HEK293 (cell line): ENCODE results near the gene EIF5A.

Experiments
- CTCF ChIA-PET: fragments of 350-600 bp; formaldehyde crosslinking; extraction: SDS; loops from one replicate; lab custom pipeline; 2021; ENCODE audit warnings: antibody characterized with exemption; lab: Yijun Ruan, JAX
- POLR2A ChIA-PET: fragments of 300-600 bp; formaldehyde crosslinking; extraction: SDS; loops from one replicate; lab custom pipeline; 2020; ENCODE audit warnings: antibody characterized with exemption, inconsistent platforms; lab: Yijun Ruan, JAX
- H3K27ac ChIP-seq: fragments of 200-500 bp; sonication (Bioruptor generic); 2 replicates; pipeline ENCODE4 v1.5.1; 2014; ENCODE audit warnings: low read depth, low read length, control low read depth, inconsistent platforms; ENCODE audit errors: extremely low read depth
- H3K36me3 ChIP-seq, 2 experiments: fragments of 200-500 bp in 1 of 2; sonication (Bioruptor generic) in 1 of 2; 1 replicate in 1 of 2; 2 replicates in 1 of 2; pipeline ENCODE4 v1.5.1; 2014 to 2017; ENCODE audit warnings: inconsistent platforms in 2 of 2, low read length in 2 of 2; ENCODE audit not compliant: control insufficient read depth in 2 of 2, insufficient read depth in 1 of 2
- H3K4me1 ChIP-seq: fragments of 200-500 bp; sonication (Bioruptor generic); 2 replicates; pipeline ENCODE4 v1.5.1; 2014; ENCODE audit warnings: mild to moderate bottlenecking, low read length, inconsistent platforms; ENCODE audit not compliant: control insufficient read depth, insufficient read depth
- H3K4me3 ChIP-seq: 2 replicates; pipeline ENCODE4 v1.5.1; 2011; ENCODE audit warnings: low read depth, mild to moderate bottlenecking, control low read depth, low read length, moderate library complexity
- H3K9me3 ChIP-seq: fragments of 200-500 bp; sonication (Bioruptor generic); 2 replicates; pipeline ENCODE4 v1.5.1; 2014; ENCODE audit warnings: low read depth, low read length, inconsistent platforms; ENCODE audit not compliant: control insufficient read depth, insufficient read depth
- ELK4 ChIP-seq: IDR thresholded peaks from 2 replicates; pipeline ENCODE4 v1.6.1; 2011; ENCODE audit warnings: mild to moderate bottlenecking, low read depth, low read length, borderline replicate concordance
- GLIS1 ChIP-seq: fragments of 450-650 bp; formaldehyde crosslinking; IDR thresholded peaks from 2 replicates; pipeline ENCODE4 v1.5.1; 2016; ENCODE audit warnings: missing biosample characterization, missing genetic modification characterization
- GLIS2 ChIP-seq: fragments of 450-650 bp; formaldehyde crosslinking; IDR thresholded peaks from 2 replicates; pipeline ENCODE4 v1.5.1; 2016; ENCODE audit warnings: missing biosample characterization, missing genetic modification characterization
- MEIS1 ChIP-seq: sonication (generic); formaldehyde crosslinking; IDR thresholded peaks from 2 replicates; pipeline ENCODE4 v1.8.1; 2022; ENCODE audit warnings: missing genetic modification reagents, mild to moderate bottlenecking, borderline replicate concordance
- PATZ1 ChIP-seq: fragments of 450-650 bp; formaldehyde crosslinking; IDR thresholded peaks from 2 replicates; pipeline ENCODE4 v1.5.1; 2016; ENCODE audit warnings: missing biosample characterization, missing genetic modification characterization
- SCRT1 ChIP-seq: fragments of 450-650 bp; formaldehyde crosslinking; IDR thresholded peaks from 2 replicates; pipeline ENCODE4 v1.5.1; 2016; ENCODE audit warnings: missing biosample characterization, missing genetic modification characterization, borderline replicate concordance
- ZNF114 ChIP-seq: fragments of 450-650 bp; formaldehyde crosslinking; IDR thresholded peaks from 2 replicates; pipeline ENCODE4 v1.5.0; 2017; ENCODE audit warnings: missing biosample characterization, missing genetic modification characterization
- ZNF175 ChIP-seq: fragments of 450-650 bp; formaldehyde crosslinking; IDR thresholded peaks from 2 replicates; pipeline ENCODE4 v1.5.1; 2016; ENCODE audit warnings: missing biosample characterization, missing genetic modification characterization
- ZNF223 ChIP-seq: fragments of 450-650 bp; formaldehyde crosslinking; IDR thresholded peaks from 2 replicates; pipeline ENCODE4 v1.5.1; 2016; ENCODE audit warnings: missing biosample characterization, missing genetic modification characterization
- ZNF292 ChIP-seq: fragments of 450-650 bp; formaldehyde crosslinking; IDR thresholded peaks from 2 replicates; pipeline ENCODE4 v1.5.1; 2016; ENCODE audit warnings: low read depth, missing biosample characterization, missing genetic modification characterization, borderline replicate concordance
- ZNF341 ChIP-seq: fragments of 450-650 bp; formaldehyde crosslinking; IDR thresholded peaks from 2 replicates; pipeline ENCODE4; 2016; ENCODE audit warnings: low read depth, missing biosample characterization, missing genetic modification characterization
- ZNF350 ChIP-seq: fragments of 450-650 bp; formaldehyde crosslinking; IDR thresholded peaks from 2 replicates; pipeline ENCODE4 v1.5.0; 2017; ENCODE audit warnings: missing biosample characterization, mild to moderate bottlenecking, missing genetic modification characterization
- ZNF544 ChIP-seq: fragments of 450-650 bp; formaldehyde crosslinking; IDR thresholded peaks from 2 replicates; pipeline ENCODE4 v1.5.0; 2017; ENCODE audit warnings: missing biosample characterization, missing genetic modification characterization
- ZNF560 ChIP-seq: fragments of 450-650 bp; formaldehyde crosslinking; IDR thresholded peaks from 2 replicates; pipeline ENCODE4 v1.5.1; 2017; ENCODE audit warnings: missing biosample characterization, missing genetic modification characterization, borderline replicate concordance
- ZNF600 ChIP-seq: fragments of 450-650 bp; formaldehyde crosslinking; IDR thresholded peaks from 2 replicates; pipeline ENCODE4 v1.5.1; 2016; ENCODE audit warnings: missing biosample characterization, missing genetic modification characterization
- ZNF639 ChIP-seq: fragments of 450-650 bp; formaldehyde crosslinking; IDR thresholded peaks from 2 replicates; pipeline ENCODE4 v1.5.1; 2016; ENCODE audit warnings: missing biosample characterization, missing genetic modification characterization
- ZNF747 ChIP-seq: fragments of 450-650 bp; formaldehyde crosslinking; IDR thresholded peaks from 2 replicates; pipeline ENCODE4 v1.5.1; 2016; ENCODE audit warnings: missing biosample characterization, missing genetic modification characterization
- ZNF76 ChIP-seq: fragments of 450-650 bp; formaldehyde crosslinking; IDR thresholded peaks from 2 replicates; pipeline ENCODE4; 2016; ENCODE audit warnings: low read depth, missing biosample characterization, missing genetic modification characterization, borderline replicate concordance
- ZSCAN16 ChIP-seq: fragments of 450-650 bp; formaldehyde crosslinking; IDR thresholded peaks from 2 replicates; pipeline ENCODE4 v1.5.1; 2016; ENCODE audit warnings: missing biosample characterization, missing genetic modification characterization
- ZSCAN30 ChIP-seq: fragments of 450-650 bp; IDR thresholded peaks from 2 replicates; pipeline ENCODE4 v1.5.1; 2018; ENCODE audit warnings: missing biosample characterization, mild to moderate bottlenecking, missing genetic modification characterization, moderate library complexity
- TF ChIP-seq, protein P1 (sequence below): fragments of 450-650 bp; formaldehyde crosslinking; IDR thresholded peaks from 2 replicates; pipeline ENCODE4 v1.5.1; 2016; ENCODE audit warnings: missing biosample characterization, missing genetic modification characterization

The EIF5A gene

GRCh38 chr17:7346761-7347614, 39.6 kb downstream of the EIF5A start:
- H3K27ac ChIP-seq: no peak overlapping the region
- POLR2A ChIA-PET: interaction anchor here (4.4 kb wide), 1 partner anchor 17 kb away, joined by 25 read pairs; the partner anchor contains the start of gene NEURL4
- peaks cover 11% of the 10 kb centered on the region for H3K4me1 ChIP-seq
- TF ChIP-seq ZNF175 (tag by site-specific recombination): no peak
- TF ChIP-seq ELK4: no peak
- TF ChIP-seq ZNF560 (tag by site-specific recombination): no peak
- TF ChIP-seq ZNF350 (tag by site-specific recombination): no peak
- TF ChIP-seq ZNF292 (tag by site-specific recombination): no peak
- no peak for TF ChIP-seq ZSCAN16 (tag by site-specific recombination)
- TF ChIP-seq ZNF223: no peak
- TF ChIP-seq MEIS1: no peak
- no peaks in the 10 kb centered on the region for H3K9me3 ChIP-seq
- CTCF ChIA-PET: interaction anchor here (0.6 to 5.8 kb wide), 14 partner anchors 9 to 645 kb away, joined by 3 to 50 read pairs (median 5); partner anchors contain the start of genes ACADVL, ACAP1, DLG4 and NEURL4
- H3K36me3 ChIP-seq: no peaks in the 10 kb centered on the region
- no peak overlapping the region for H3K4me3 ChIP-seq

DNA sequence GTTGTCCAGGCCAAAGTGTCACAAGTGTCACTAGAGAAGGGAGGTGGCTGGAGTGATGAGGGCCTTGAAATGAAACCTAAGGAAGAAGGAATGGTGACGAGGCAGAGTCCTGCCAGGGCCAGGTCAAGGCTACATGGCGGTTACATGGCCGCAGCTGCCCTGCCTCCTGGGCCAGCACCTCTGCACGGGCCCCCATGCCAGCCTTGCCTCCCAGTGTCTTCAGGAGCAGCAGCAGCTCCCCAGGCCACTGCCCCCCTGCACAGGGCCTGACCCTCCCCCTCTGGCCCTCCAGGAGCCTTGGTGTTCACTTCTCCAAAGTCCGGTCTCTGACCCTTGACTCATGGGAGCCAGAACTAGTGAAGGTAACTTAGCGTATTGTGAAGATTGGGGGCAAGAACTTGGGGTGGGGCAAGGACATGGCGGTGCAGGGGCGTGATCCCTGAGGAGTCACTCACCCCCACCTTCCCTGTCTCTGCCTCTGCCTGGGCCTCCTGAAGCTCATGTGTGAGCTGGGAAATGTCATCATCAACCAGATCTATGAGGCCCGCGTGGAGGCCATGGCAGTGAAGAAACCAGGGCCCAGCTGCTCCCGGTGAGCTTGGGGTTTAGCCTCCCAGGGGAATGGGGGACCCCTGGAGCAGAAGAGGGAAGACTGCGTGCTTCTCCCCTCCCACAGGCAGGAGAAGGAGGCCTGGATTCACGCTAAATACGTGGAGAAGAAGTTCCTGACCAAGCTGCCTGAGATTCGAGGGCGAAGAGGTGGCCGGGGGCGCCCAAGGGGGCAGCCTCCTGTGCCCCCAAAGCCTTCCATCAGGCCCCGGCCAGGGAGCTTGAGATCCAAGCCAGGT, 40.4 kb downstream of the EIF5A start:
- ChIA-PET POLR2A (interaction anchor here (0.6 to 4.4 kb wide), 4 partner anchors 18 to 140 kb away, joined by 3 to 25 read pairs (median 4); partner anchors contain the start of genes NEURL4, TMEM256 and ZBTB4), CTCF (interaction anchor here (0.6 to 3.5 kb wide), 11 partner anchors 19 to 646 kb away, joined by 3 to 29 read pairs (median 4); partner anchors contain the start of gene NEURL4)
- no peak overlapping the region for H3K4me3 ChIP-seq
- TF ChIP-seq ZNF544 (tag by site-specific recombination): no peak
- no peak for TF ChIP-seq ZNF76
- no peak for TF ChIP-seq ZSCAN30 (tag by site-specific recombination)
- TF ChIP-seq GLIS1 (tag by site-specific recombination): peak; percentile 79
- TF ChIP-seq GLIS2: peak; percentile 47; the same call in 1 of the 2 replicates
- no peak for TF ChIP-seq ZNF341 (tag by site-specific recombination)
- H3K36me3 ChIP-seq: no peaks in the 10 kb centered on the region
- H3K9me3 ChIP-seq: no peaks in the 10 kb centered on the region
- no peak overlapping the region for H3K27ac ChIP-seq
- peaks cover 14% of the 10 kb centered on the region for H3K4me1 ChIP-seq

- no peaks in the 10 kb centered on the region for H3K36me3 ChIP-seq
- H3K4me1 ChIP-seq: peaks cover 14% of the 10 kb centered on the region
- H3K27ac ChIP-seq: no peak overlapping the region
- ChIA-PET POLR2A (interaction anchor here (0.6 to 4.4 kb wide), 6 partner anchors 19 to 296 kb away, joined by 3 to 25 read pairs (median 4); partner anchors contain the start of genes NEURL4, TMEM256 and ZBTB4), CTCF (interaction anchor here (0.6 to 3.4 kb wide), 11 partner anchors 12 to 303 kb away, joined by 3 to 12 read pairs (median 4); partner anchors contain the start of genes GABARAP, NEURL4 and SLC2A4)
- no peaks in the 10 kb centered on the region for H3K9me3 ChIP-seq
- H3K4me3 ChIP-seq: no peak overlapping the region
- TF ChIP-seq SCRT1 (tag by site-specific recombination) (no peak), PATZ1 (tag by site-specific recombination) (no peak), ZNF600 (tag by site-specific recombination) (peak; percentile 26; the same call in 1 of the 2 replicates), ZSCAN30 (tag by site-specific recombination) (no peak), ZNF114 (tag by site-specific recombination) (no peak), ZNF639 (peak; percentile 14; the same call in 1 of the 2 replicates), ZNF747 (tag by site-specific recombination) (no peak)
- TF ChIP-seq, protein P1, sequence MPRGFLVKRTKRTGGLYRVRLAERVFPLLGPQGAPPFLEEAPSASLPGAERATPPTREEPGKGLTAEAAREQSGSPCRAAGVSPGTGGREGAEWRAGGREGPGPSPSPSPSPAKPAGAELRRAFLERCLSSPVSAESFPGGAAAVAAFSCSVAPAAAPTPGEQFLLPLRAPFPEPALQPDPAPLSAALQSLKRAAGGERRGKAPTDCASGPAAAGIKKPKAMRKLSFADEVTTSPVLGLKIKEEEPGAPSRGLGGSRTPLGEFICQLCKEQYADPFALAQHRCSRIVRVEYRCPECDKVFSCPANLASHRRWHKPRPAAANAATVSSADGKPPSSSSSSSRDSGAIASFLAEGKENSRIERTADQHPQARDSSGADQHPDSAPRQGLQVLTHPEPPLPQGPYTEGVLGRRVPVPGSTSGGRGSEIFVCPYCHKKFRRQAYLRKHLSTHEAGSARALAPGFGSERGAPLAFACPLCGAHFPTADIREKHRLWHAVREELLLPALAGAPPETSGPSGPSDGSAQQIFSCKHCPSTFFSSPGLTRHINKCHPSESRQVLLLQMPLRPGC (tag by site-specific recombination): peak; percentile 36; the same call in 1 of the 2 replicates
These were observed 41.2 kb downstream of the EIF5A start for GRCh38 chr17:7348478-7349242.
